Pancreas (tissue), 10 donors: Measurements from ENCODE around the gene ODC1. TPM values are rescaled to one million over a fixed set of nuclear protein-coding genes. Genes with fewer than 3 reads are reported as not detected.
A peak's percentile ranks its signal among the peaks of the same experiment; 100 is the strongest.

Source experiments
- ATAC-seq, 4 donors: fragments of 200-7000 bp; cut with Tn5 transposase; one replicate each; pipeline versions ENCODE4 v1.8.0 to v1.9.1; 2020; ENCODE audit warnings: mild to moderate bottlenecking in 4 of 4, moderate library complexity in 4 of 4
- DNase-seq, 6 donors: peaks; one replicate each; pipeline ENCODE4 v3.0.0-alpha.2; 2020
- FAIRE-seq: peaks from 2 replicates; lab custom pipeline; 2012; peaks lifted over from hg19 to GRCh38; lab: Jason Lieb, UNC
- H3K27ac ChIP-seq, 4 donors: fragments of 200-600 bp; sonication (generic); 1 replicate in 3 of 4; 2 replicates in 1 of 4; pipeline versions ENCODE4 v1.5.0 to v1.8.0; 2020
- H3K27me3 ChIP-seq, 4 donors: fragments of 200-600 bp; one replicate each; pipeline ENCODE4 v1.8.0; 2021
- H3K36me3 ChIP-seq, 3 donors: fragments of 200-600 bp; sonication (generic) in 1 of 3; one replicate each; pipeline versions ENCODE4 v1.5.0 to v1.8.0; 2020 to 2021
- H3K4me1 ChIP-seq, 3 donors: fragments of 200-600 bp; one replicate each; pipeline ENCODE4 v1.8.0; 2021
- H3K4me3 ChIP-seq, 4 donors: fragments of 200-600 bp; sonication (generic) in 2 of 4; one replicate each; pipeline versions ENCODE4 v1.5.0 to v1.8.0; 2020 to 2021
- H3K9me3 ChIP-seq, 4 donors: fragments of 200-600 bp; one replicate each; pipeline ENCODE4 v1.8.0; 2021
- CTCF ChIP-seq, 4 donors: fragments of 200-600 bp; sonication (generic) in 3 of 4; IDR thresholded peaks; one replicate each; pipeline versions ENCODE4 v1.5.0 to v1.8.0; 2021; ENCODE audit warnings: antibody characterized with exemption in 4 of 4
- WGBS, 2 donors: extraction: QIAGEN DNeasy Blood & Tissue Kit; methylation state at CpG; one replicate each; pipeline ENCODE4 v1.1.7; 2013; 5-methylcytosine and 5-hydroxymethylcytosine counted together
- intact Hi-C, 3 donors: fragments of 100-400 bp; cut with DNase I; formaldehyde crosslinking; loops; one replicate each; pipeline versions ENCODE4 v1.11.1 to v1.14.2; 2022
- polyA plus RNA-seq, 2 donors: library from polyadenylated mRNA; stranded (reverse); fragments of 200-250 nt; gene quantifications; one replicate each; pipeline ENCODE4 v1.2.3, GENCODE V29; 2013
- total RNA-seq, 6 donors: library from RNA; stranded (reverse); fragmentation: NEBNext Ultra II Directional in 4 of 6; extraction: Animal tissue kit (Norgen Biotek cat#: 25700) in 4 of 6; gene quantifications; one replicate each; pipeline versions ENCODE4 v1.2.1 to v1.2.4, GENCODE V29; 2021 to 2023
- donor health status: healthy with polysubstance abuse.
- donor health status: DM: no; HTN: no; CAD: no; lungs with moderate emphysema.
- donor health status: DM: no; HTN: no; CAD: no.
- donor health status: control.
- donor health status: control.
- donor health status: Bipolar disorder and iron deficiency.
- donor health status: DM: yes; HTN: yes; CAD: no.
- donor health status: DM: no; HTN: no; CAD: no.
- donor health status: DM: no; HTN: no; CAD: no.
- donor health status: DM: yes; HTN: yes; CAD: no.

Gene ODC1
- total and polyA plus RNA-seq, 8 donors, result 9.3 to 52.2 (median 28.5) TPM

- H3K9me3 ChIP-seq, result no peaks in the 10 kb centered on the region
- H3K4me3 ChIP-seq, result no peak overlapping the region
- whole genome bisulfite sequencing, 2 donors, result 91 to 92% methylated on average over 22 to 24 of the region's 24 CpGs
- H3K36me3 ChIP-seq, result peaks cover 0 to 33% (median 0%) of the 10 kb centered on the region in 3 donors
- H3K27ac ChIP-seq, result no peak overlapping the region
- peak in 2 of 6 donors; percentile 19 to 51 for DNase-seq
- no peak for FAIRE-seq
- intact Hi-C loops, result loop anchor here in 1 of 3 donors (10.0 kb wide), 1 partner anchor 288 kb away; no protein-coding TSS in a partner anchor
- ATAC-seq, result no peak
- TF ChIP-seq CTCF (IDR thresholded peaks at IDR 0.05), result no peak
- H3K4me1 ChIP-seq, result no peaks in the 10 kb centered on the region
- no peaks in the 10 kb centered on the region for H3K27me3 ChIP-seq
These were observed 25.3 kb downstream of the ODC1 start for GRCh38 chr2:10422732-10423399.

GRCh38 chr2:10422251-10422650, 25.9 kb downstream of the ODC1 start:
- no peak for ATAC-seq
- Histone ChIP-seq H3K4me1 (no peaks in the 10 kb centered on the region), H3K27ac (no peak overlapping the region), H3K27me3 (no peaks in the 10 kb centered on the region), H3K36me3 (peaks cover 0 to 30% (median 0%) of the 10 kb centered on the region in 3 donors), H3K9me3 (no peaks in the 10 kb centered on the region), H3K4me3 (no peak overlapping the region)
- no peak for FAIRE-seq
- TF ChIP-seq CTCF (IDR thresholded peaks at IDR 0.05), result no peak
- DNase-seq, result peak in 1 of 6 donors; percentile 31
- intact Hi-C loops, result loop anchor here in 1 of 3 donors (10.0 kb wide), 1 partner anchor 287 kb away; no protein-coding TSS in a partner anchor
- 94 to 96% methylated on average over 6 of the region's 6 CpGs for WGBS, 2 donors

GRCh38 chr2:10419553-10420257, 28.4 kb downstream of the ODC1 start:
- WGBS, 2 donors, result 96% methylated on average over 54 of the region's 54 CpGs
- DNase-seq (peak in 2 of 6 donors; percentile 21 to 71), ATAC-seq (no peak), FAIRE-seq (no peak)
- H3K9me3 ChIP-seq, result no peaks in the 10 kb centered on the region
- no peak overlapping the region for H3K4me3 ChIP-seq
- H3K27ac ChIP-seq, result no peak overlapping the region
- H3K4me1 ChIP-seq, result peaks cover 4 to 10% (median 7%) of the 10 kb centered on the region in 3 donors
- no peak for TF ChIP-seq CTCF (IDR thresholded peaks at IDR 0.05)
- H3K36me3 ChIP-seq, result peaks cover 0 to 18% (median 0%) of the 10 kb centered on the region in 3 donors
- intact Hi-C loops, result loop anchor here in 2 of 3 donors (10.0 kb wide), 2 partner anchors 115 to 285 kb away; partner anchors contain the start of gene HPCAL1 (in 1 of the 2)
- no peaks in the 10 kb centered on the region for H3K27me3 ChIP-seq

- FAIRE-seq (no peak), DNase-seq (peak in 3 of 6 donors; percentile 39 to 62 (median 58))
- peaks cover 0 to 5% (median 0%) of the 10 kb centered on the region in 3 donors for H3K36me3 ChIP-seq
These were observed 30.4 kb downstream of the ODC1 start for GRCh38 chr2:10417551-10418335.

More at GRCh38 chr2:10417551-10418335, 30.4 kb downstream of the ODC1 start:
- ATAC-seq, result peak in 3 of 4 donors; percentile 15 to 26 (median 26)
- H3K27ac ChIP-seq, result peak overlapping the region in 1 of 4 donors; percentile 43
- H3K4me3 ChIP-seq, result no peak overlapping the region
- peaks cover 18 to 27% (median 19%) of the 10 kb centered on the region in 3 donors for H3K4me1 ChIP-seq
- intact Hi-C loops, result loop anchor here in 1 of 3 donors (10.0 kb wide), 1 partner anchor 113 kb away; the partner anchor contains the start of gene HPCAL1
- no peaks in the 10 kb centered on the region for H3K9me3 ChIP-seq
- 61 to 71% methylated on average over 6 of the region's 6 CpGs for WGBS, 2 donors
- no peak for TF ChIP-seq CTCF (IDR thresholded peaks at IDR 0.05)
- no peaks in the 10 kb centered on the region for H3K27me3 ChIP-seq
